PC-3 (cell line): ENCODE measurements around the gene BAHD1. TPM values are rescaled to one million over a fixed set of nuclear protein-coding genes. Genes with fewer than 3 reads are reported as not detected.

ENCODE experiments used
- ATAC-seq: fragments of 200-7000 bp; cut with Tn5 transposase; 2 replicates; pipeline ENCODE4 v1.9.1; 2020; ENCODE audit warnings: mild to moderate bottlenecking, moderate library complexity
- BruUV-seq: library from RNA; stranded (reverse); fragments of 400-500 nt; replicated peaks from 2 replicates; lab custom pipeline; 2021; lab: Mats Ljungman, UMichigan
- CTCF ChIA-PET: fragments of 300-600 bp; sonication (Branson Sonifier 250); formaldehyde crosslinking; loops from one replicate; lab custom pipeline; 2022; ENCODE audit warnings: antibody characterized with exemption; lab: Charles Lee
- POLR2A ChIA-PET: fragments of 300-600 bp; sonication (Branson Sonifier 250); formaldehyde crosslinking; loops from one replicate; lab custom pipeline; 2022; ENCODE audit warnings: antibody characterized with exemption; ENCODE audit not compliant: unreplicated experiment; lab: Charles Lee
- DNase-seq: peaks from one replicate; pipeline ENCODE4 v3.0.0-alpha.2; 2015
- H2AFZ ChIP-seq: fragments of 300-600 bp; sonication (generic); 2 replicates; pipeline ENCODE4 v1.6.0; 2016; ENCODE audit warnings: antibody characterized with exemption, low read length
- H3F3A ChIP-seq: fragments of 300-600 bp; sonication (generic); one replicate; pipeline ENCODE4 v1.6.0; 2017; ENCODE audit warnings: antibody characterized with exemption, low read length, control low read depth, mild to moderate bottlenecking; ENCODE audit not compliant: unreplicated experiment
- H3K27ac ChIP-seq: fragments of 300-600 bp; sonication (generic); 2 replicates; pipeline ENCODE4 v1.5.1; 2016; ENCODE audit warnings: mild to moderate bottlenecking, low read length
- H3K27me3 ChIP-seq: fragments of 300-600 bp; sonication (generic); 2 replicates; pipeline ENCODE4 v1.6.1; 2016; ENCODE audit warnings: low read length, mixed read lengths
- H3K36me3 ChIP-seq: fragments of 300-600 bp; sonication (generic); 2 replicates; pipeline ENCODE4 v1.6.1; 2016; ENCODE audit warnings: low read depth, mixed run types, low read length, mixed read lengths
- H3K4me1 ChIP-seq: fragments of 300-600 bp; sonication (generic); 2 replicates; pipeline ENCODE4 v1.5.1; 2016; ENCODE audit warnings: low read length; ENCODE audit not compliant: insufficient read depth
- H3K4me2 ChIP-seq: fragments of 300-600 bp; sonication (generic); 2 replicates; pipeline ENCODE4 v1.6.0; 2016; ENCODE audit warnings: low read length
- H3K4me3 ChIP-seq: fragments of 300-600 bp; sonication (generic); 2 replicates; pipeline ENCODE4 v1.5.1; 2016; ENCODE audit warnings: mild to moderate bottlenecking, low read length, mixed read lengths
- H3K79me2 ChIP-seq: fragments of 300-600 bp; sonication (generic); 2 replicates; pipeline ENCODE4 v1.6.1; 2017; ENCODE audit warnings: low read length, mixed read lengths
- H3K9ac ChIP-seq: fragments of 300-600 bp; sonication (generic); 2 replicates; pipeline ENCODE4 v1.6.0; 2016; ENCODE audit warnings: mild to moderate bottlenecking, low read length
- H3K9me2 ChIP-seq: fragments of 300-600 bp; sonication (generic); replicated peaks from 2 replicates; pipeline ENCODE4 v1.6.1; 2016; ENCODE audit warnings: mixed run types, low read length, mixed read lengths
- H3K9me3 ChIP-seq: fragments of 300-600 bp; sonication (generic); 2 replicates; pipeline ENCODE4 v1.6.1; 2016; ENCODE audit warnings: low read length, mixed read lengths
- H4K20me1 ChIP-seq: fragments of 300-600 bp; sonication (generic); 2 replicates; pipeline ENCODE4 v1.6.1; 2016; ENCODE audit warnings: low read length, mixed read lengths
- CTCF ChIP-seq: fragments of 300-600 bp; sonication (generic); conservative IDR thresholded peaks from 2 replicates; pipeline ENCODE4 v1.5.1; 2017; ENCODE audit warnings: antibody characterized with exemption, low read depth, mild to moderate bottlenecking, low read length
- EZH2 ChIP-seq: fragments of 300-600 bp; sonication (generic); IDR thresholded peaks from one replicate; pipeline ENCODE4 v1.6.1; 2017; ENCODE audit warnings: antibody characterized with exemption, mild to moderate bottlenecking, low read length; ENCODE audit not compliant: unreplicated experiment
- EZH2phosphoT487 ChIP-seq: fragments of 300-600 bp; sonication (generic); IDR thresholded peaks from 2 replicates; pipeline ENCODE4 v1.6.1; 2018; ENCODE audit warnings: mild to moderate bottlenecking, antibody characterized with exemption, low read length, borderline replicate concordance
- intact Hi-C: fragments of 100-400 bp; cut with micrococcal nuclease; formaldehyde crosslinking; loops from 2 replicates; pipeline ENCODE4 v1.9.0; 2023
- total RNA-seq: library from RNA; depleted of rRNA; stranded (reverse); fragments of >200 nt; gene quantifications from 2 replicates; pipeline ENCODE4 v1.2.3, GENCODE V29; 2014

Gene BAHD1
- total RNA-seq, 1 experiment from 2014 or later, result 18.8 TPM

- H4K20me1 ChIP-seq, result peaks cover 31% of the 10 kb centered on the region
- BruUV-seq, result no TSS peak
- no peaks in the 10 kb centered on the region for H3F3A ChIP-seq
- ATAC-seq (no peak), DNase-seq (no peak)
- H3K27ac ChIP-seq, result no peak overlapping the region
- H3K27me3 ChIP-seq, result no peaks in the 10 kb centered on the region
- H3K4me3 ChIP-seq, result peak overlapping the region; percentile 86
- no peaks in the 10 kb centered on the region for H3K36me3 ChIP-seq
- H3K79me2 ChIP-seq, result peaks cover 53% of the 10 kb centered on the region
- no peaks in the 10 kb centered on the region for H3K9me3 ChIP-seq
- peak overlapping the region; percentile 89 for H3K4me2 ChIP-seq
- H3K4me1 ChIP-seq, result peaks cover 32% of the 10 kb centered on the region
- ChIA-PET POLR2A (interaction anchor here (0.6 kb wide), 1 partner anchor 13 kb away, joined by 3 read pairs; no protein-coding TSS in a partner anchor), CTCF (interaction anchor here (0.7 kb wide), 1 partner anchor 335 kb away, joined by 8 read pairs; no protein-coding TSS in a partner anchor)
- peak overlapping the region; percentile 54 for H2AFZ ChIP-seq
- H3K9ac ChIP-seq, result peak overlapping the region; percentile 57
- no peaks in the 10 kb centered on the region for H3K9me2 ChIP-seq
- no peak for TF ChIP-seq EZH2
- TF ChIP-seq EZH2phosphoT487, result no peak
- peak; percentile 18; the same call in 1 of the 2 replicates for TF ChIP-seq CTCF
- intact Hi-C loops, result loop anchor here (2.0 to 5.0 kb wide), 3 partner anchors 29 to 100 kb away; partner anchors contain the start of genes CCDC9B and CHST14
Observed at GRCh38 chr15:40441565-40442531, 1.1 kb downstream of the BAHD1 start.

DNA sequence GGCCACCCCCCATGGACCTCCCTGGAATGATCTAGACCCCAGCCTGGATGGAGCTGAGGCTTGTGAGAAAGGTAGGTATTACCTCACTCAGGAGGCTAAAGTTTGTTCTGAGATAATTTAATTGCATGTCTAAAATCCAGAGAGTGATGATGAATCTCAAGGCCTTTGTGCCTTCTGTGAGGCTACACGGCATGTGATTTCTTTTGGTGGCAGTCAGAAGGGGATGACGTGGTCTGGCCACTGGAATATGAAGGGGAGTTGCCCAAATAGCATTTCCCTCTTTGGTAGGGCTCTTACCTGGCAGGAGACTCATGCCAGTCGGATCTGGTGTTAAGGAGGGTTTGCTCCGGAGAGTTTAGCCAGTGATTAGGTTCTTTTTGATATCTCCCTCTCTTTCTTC is 2.5 kb downstream of the BAHD1 start:
- H3K27me3 ChIP-seq, result no peaks in the 10 kb centered on the region
- peaks cover 31% of the 10 kb centered on the region for H4K20me1 ChIP-seq
- H3F3A ChIP-seq, result no peaks in the 10 kb centered on the region
- peaks cover 64% of the 10 kb centered on the region for H3K79me2 ChIP-seq
- intact Hi-C loops, result loop anchor here (5.0 kb wide), 1 partner anchor 101 kb away; the partner anchor contains the start of gene CCDC9B
- H3K4me1 ChIP-seq, result peaks cover 32% of the 10 kb centered on the region
- no peak overlapping the region for H2AFZ ChIP-seq
- no peaks in the 10 kb centered on the region for H3K9me3 ChIP-seq
- BruUV-seq, result no TSS peak
- POLR2A ChIA-PET, result no interaction called here
- no peak for ATAC-seq
- no peak for DNase-seq
- H3K27ac ChIP-seq, result no peak overlapping the region
- H3K36me3 ChIP-seq, result no peaks in the 10 kb centered on the region
- CTCF ChIA-PET, result interaction anchor here (0.6 kb wide), 1 partner anchor 116 kb away, joined by 3 read pairs; no protein-coding TSS in a partner anchor
- H3K9me2 ChIP-seq, result no peaks in the 10 kb centered on the region
- H3K4me3 ChIP-seq, result no peak overlapping the region
- H3K9ac ChIP-seq, result no peak overlapping the region
- no peak for TF ChIP-seq EZH2phosphoT487
- TF ChIP-seq EZH2, result no peak
- no peak for TF ChIP-seq CTCF
- peak overlapping the region; percentile 89; the same call in 1 of the 2 replicates for H3K4me2 ChIP-seq
